DND-41 (cell line): ENCODE results near the gene KLK12.

Source experiments
- ATAC-seq: fragments of 200-7000 bp; cut with Tn5 transposase; 3 replicates; pipeline ENCODE4 v1.9.1; 2021; ENCODE audit warnings: low read depth; ENCODE audit not compliant: insufficient read depth
- DNase-seq: peaks from one replicate; pipeline ENCODE4 v3.0.0-alpha.2; 2020
- H2AFZ ChIP-seq: 2 replicates; pipeline ENCODE4 v1.6.0; 2012; ENCODE audit warnings: low read depth, low read length
- H3K27ac ChIP-seq: 2 replicates; pipeline ENCODE4 v1.5.1; 2012; ENCODE audit warnings: low read length, inconsistent platforms
- H3K27me3 ChIP-seq: fragments of 200-600 bp; sonication (generic); 2 replicates; pipeline ENCODE4 v1.6.0; 2012; ENCODE audit warnings: low read length, mild to moderate bottlenecking, inconsistent platforms; ENCODE audit not compliant: insufficient read depth, poor library complexity
- H3K36me3 ChIP-seq: 2 replicates; pipeline ENCODE4 v1.5.1; 2012; ENCODE audit warnings: low read length, inconsistent platforms; ENCODE audit not compliant: insufficient read depth
- H3K4me1 ChIP-seq: 2 replicates; pipeline ENCODE4 v1.5.1; 2012; ENCODE audit warnings: mild to moderate bottlenecking, low read length; ENCODE audit not compliant: insufficient read depth
- H3K4me2 ChIP-seq: 2 replicates; pipeline ENCODE4 v1.6.0; 2012; ENCODE audit warnings: mild to moderate bottlenecking, moderate library complexity, low read length, inconsistent platforms; ENCODE audit not compliant: insufficient read depth
- H3K4me3 ChIP-seq, 2 experiments: fragments of 200-600 bp in 1 of 2; shearing (Covaris generic) in 1 of 2; 2 replicates each; pipeline ENCODE4 v1.5.1; 2012 to 2016; ENCODE audit warnings: inconsistent platforms in 2 of 2, low read length in 2 of 2, mild to moderate bottlenecking in 2 of 2, low read depth in 1 of 2, moderate library complexity in 1 of 2
- H3K79me2 ChIP-seq: 2 replicates; pipeline ENCODE4 v1.6.0; 2012; ENCODE audit warnings: low read length, inconsistent platforms; ENCODE audit not compliant: insufficient read depth
- H3K9ac ChIP-seq: 2 replicates; pipeline ENCODE4 v1.6.0; 2012; ENCODE audit warnings: low read depth, mild to moderate bottlenecking, inconsistent platforms, low read length, moderate library complexity
- H3K9me3 ChIP-seq: 2 replicates; pipeline ENCODE4 v1.5.1; 2012; ENCODE audit warnings: low read length, moderate library complexity, mild to moderate bottlenecking, inconsistent platforms; ENCODE audit not compliant: insufficient read depth, severe bottlenecking
- H4K20me1 ChIP-seq: 2 replicates; pipeline ENCODE4 v1.6.0; 2012; ENCODE audit warnings: low read length; ENCODE audit not compliant: insufficient read depth
- EZH2 ChIP-seq: IDR thresholded peaks from 3 replicates; pipeline ENCODE4 v1.6.1; 2012; ENCODE audit warnings: borderline replicate concordance, low read depth, mild to moderate bottlenecking, moderate library complexity, low read length, inconsistent platforms; ENCODE audit not compliant: severe bottlenecking
- TF ChIP-seq, protein P1 (sequence below): IDR thresholded peaks from 2 replicates; pipeline ENCODE4 v1.5.1; 2012; ENCODE audit warnings: borderline replicate concordance, low read length, moderate library complexity, mild to moderate bottlenecking; ENCODE audit not compliant: poor library complexity, severe bottlenecking; ENCODE audit errors: extremely low read depth

KLK12 gene

GRCh38 chr19:51031220-51031879 lies 3.5 kb downstream of the KLK12 start:
- TF ChIP-seq, protein P1, sequence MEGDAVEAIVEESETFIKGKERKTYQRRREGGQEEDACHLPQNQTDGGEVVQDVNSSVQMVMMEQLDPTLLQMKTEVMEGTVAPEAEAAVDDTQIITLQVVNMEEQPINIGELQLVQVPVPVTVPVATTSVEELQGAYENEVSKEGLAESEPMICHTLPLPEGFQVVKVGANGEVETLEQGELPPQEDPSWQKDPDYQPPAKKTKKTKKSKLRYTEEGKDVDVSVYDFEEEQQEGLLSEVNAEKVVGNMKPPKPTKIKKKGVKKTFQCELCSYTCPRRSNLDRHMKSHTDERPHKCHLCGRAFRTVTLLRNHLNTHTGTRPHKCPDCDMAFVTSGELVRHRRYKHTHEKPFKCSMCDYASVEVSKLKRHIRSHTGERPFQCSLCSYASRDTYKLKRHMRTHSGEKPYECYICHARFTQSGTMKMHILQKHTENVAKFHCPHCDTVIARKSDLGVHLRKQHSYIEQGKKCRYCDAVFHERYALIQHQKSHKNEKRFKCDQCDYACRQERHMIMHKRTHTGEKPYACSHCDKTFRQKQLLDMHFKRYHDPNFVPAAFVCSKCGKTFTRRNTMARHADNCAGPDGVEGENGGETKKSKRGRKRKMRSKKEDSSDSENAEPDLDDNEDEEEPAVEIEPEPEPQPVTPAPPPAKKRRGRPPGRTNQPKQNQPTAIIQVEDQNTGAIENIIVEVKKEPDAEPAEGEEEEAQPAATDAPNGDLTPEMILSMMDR: no peak
- TF ChIP-seq EZH2: no peak
- Histone ChIP-seq H3K4me1 (no peaks in the 10 kb centered on the region), H3K9me3 (no peaks in the 10 kb centered on the region), H3K9ac (no peak overlapping the region), H3K79me2 (no peaks in the 10 kb centered on the region), H3K4me2 (no peak overlapping the region), H3K27me3 (peaks cover 7% of the 10 kb centered on the region), H3K36me3 (no peaks in the 10 kb centered on the region), H3K4me3 (no peak overlapping the region), H2AFZ (no peak overlapping the region), H3K27ac (no peak overlapping the region), H4K20me1 (no peaks in the 10 kb centered on the region)
- ATAC-seq (no peak), DNase-seq (no peak)

- ATAC-seq (no peak), DNase-seq (no peak)
- H3K36me3 ChIP-seq: no peaks in the 10 kb centered on the region
- no peaks in the 10 kb centered on the region for H4K20me1 ChIP-seq
- no peak overlapping the region for H3K9ac ChIP-seq
- TF ChIP-seq, protein P1: no peak
- no peak for TF ChIP-seq EZH2
- H2AFZ ChIP-seq: no peak overlapping the region
- H3K4me1 ChIP-seq: no peaks in the 10 kb centered on the region
- no peak overlapping the region for H3K27ac ChIP-seq
- no peaks in the 10 kb centered on the region for H3K79me2 ChIP-seq
- no peak overlapping the region for H3K4me3 ChIP-seq
- no peak overlapping the region for H3K4me2 ChIP-seq
- H3K9me3 ChIP-seq: no peaks in the 10 kb centered on the region
- H3K27me3 ChIP-seq: peaks cover 7% of the 10 kb centered on the region
These were observed 4.2 kb downstream of the KLK12 start for GRCh38 chr19:51030631-51031030.

DNA sequence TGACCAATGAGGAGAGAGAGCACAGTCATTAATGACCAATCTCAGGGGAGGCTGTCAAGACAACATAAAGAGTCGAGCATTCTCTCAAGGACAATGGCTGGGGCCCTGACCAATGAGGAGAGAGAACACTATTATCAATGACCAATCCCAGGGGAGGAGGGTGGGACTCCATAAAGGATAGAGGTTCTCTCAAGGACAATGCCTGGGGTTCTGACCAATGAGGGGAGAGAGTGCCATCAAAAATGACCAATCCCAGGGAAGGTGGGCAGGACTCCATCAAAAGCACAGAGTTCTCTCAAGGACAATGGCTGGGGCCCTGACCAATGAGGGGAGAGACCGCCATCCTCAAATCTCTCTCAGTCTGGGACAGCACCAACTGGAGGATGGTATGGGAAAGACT lies 5.1 kb downstream of the KLK12 start:
- ATAC-seq: no peak
- no peaks in the 10 kb centered on the region for H4K20me1 ChIP-seq

More for the DNA sequence above, 5.1 kb downstream of the KLK12 start:
- Histone ChIP-seq H3K9ac (no peak overlapping the region), H3K27me3 (peaks cover 7% of the 10 kb centered on the region), H3K4me2 (no peak overlapping the region), H3K4me1 (no peaks in the 10 kb centered on the region), H3K9me3 (no peaks in the 10 kb centered on the region), H3K27ac (no peak overlapping the region), H3K79me2 (no peaks in the 10 kb centered on the region), H3K4me3 (no peak overlapping the region), H3K36me3 (no peaks in the 10 kb centered on the region), H2AFZ (no peak overlapping the region)
- DNase-seq: no peak
- TF ChIP-seq, protein P1: no peak
- no peak for TF ChIP-seq EZH2
